ELF-1 (cell line): Measurements from ENCODE around the gene LRRC25.

ENCODE experiments used
- DNase-seq: peaks from one replicate; pipeline ENCODE4 v3.0.0-alpha.2; 2016; ENCODE audit warnings: low read depth, low spot score

The LRRC25 gene

DNA sequence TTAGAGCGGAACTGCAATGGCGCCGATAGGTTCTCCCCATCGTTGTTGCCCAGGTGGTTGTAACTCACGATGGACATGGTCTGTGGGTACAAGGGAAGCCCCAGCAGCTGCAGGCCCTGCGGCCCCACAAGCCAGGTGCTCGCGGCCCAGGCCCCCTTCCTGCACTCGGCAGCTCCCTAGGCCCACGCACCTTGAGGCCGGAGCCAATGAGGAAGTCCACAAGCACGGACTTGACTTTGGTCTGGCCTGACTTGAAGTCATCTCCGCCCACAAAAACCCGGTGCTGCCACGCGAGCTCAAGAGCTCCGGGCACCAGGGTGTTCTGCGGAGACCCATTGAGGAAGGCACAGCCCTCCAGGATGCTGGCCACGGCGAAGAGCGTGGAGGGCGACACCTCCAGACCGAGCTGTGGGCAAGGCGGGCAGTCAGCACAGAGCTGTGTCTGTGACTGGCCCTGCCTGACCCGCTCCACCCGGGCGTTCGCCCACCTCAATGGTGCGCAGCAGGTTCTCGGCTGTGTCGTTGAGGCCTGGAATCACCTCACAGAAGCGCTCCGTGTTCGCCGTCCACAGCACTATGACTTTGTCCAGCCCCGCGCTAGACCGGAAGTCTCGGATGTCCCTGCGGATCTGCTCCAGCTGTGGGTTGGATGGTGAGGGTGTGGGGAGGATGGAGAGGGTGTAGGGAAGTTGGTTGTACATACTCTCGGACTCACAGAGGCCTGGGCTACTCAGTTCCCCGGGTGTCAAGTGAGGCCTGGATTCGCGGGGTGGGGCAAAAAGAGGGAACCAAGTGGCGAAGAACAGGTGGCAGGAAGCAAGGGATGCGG is 38.6 kb upstream of the LRRC25 start:
- DNase-seq, result no peak

DNA sequence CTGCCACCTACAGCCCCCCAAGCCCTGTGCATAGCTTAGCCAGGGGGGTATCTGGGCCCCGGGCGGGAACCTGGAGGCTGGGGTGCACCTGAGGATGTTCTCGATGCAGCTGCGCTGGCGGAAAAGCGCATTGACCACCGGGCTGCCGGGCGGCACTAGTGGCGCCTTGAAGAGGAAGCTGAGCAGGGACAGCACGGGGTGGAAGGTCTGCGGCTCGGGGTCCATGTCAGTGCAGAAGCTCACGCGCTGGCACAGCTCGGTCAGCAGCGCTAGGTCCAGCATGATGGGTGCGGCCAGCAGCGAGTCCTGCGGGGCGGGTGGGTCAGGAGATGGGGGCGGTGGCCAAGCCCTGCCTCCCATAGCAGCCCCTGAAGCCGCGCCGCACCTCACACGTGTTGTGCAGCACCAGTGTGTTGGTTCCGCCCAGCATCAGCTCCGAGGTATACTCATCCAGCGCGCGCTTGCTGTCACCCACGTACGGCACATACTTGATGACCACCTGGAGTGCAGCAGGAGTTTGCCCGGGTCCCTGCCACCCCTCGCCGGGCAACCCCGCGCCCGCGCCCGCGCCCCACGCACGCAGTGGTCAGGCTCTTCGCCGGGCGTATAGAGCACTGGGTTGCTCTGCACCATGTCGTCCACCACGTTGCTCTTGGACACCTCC is 37.9 kb upstream of the LRRC25 start:
- DNase-seq, result no peak

DNA sequence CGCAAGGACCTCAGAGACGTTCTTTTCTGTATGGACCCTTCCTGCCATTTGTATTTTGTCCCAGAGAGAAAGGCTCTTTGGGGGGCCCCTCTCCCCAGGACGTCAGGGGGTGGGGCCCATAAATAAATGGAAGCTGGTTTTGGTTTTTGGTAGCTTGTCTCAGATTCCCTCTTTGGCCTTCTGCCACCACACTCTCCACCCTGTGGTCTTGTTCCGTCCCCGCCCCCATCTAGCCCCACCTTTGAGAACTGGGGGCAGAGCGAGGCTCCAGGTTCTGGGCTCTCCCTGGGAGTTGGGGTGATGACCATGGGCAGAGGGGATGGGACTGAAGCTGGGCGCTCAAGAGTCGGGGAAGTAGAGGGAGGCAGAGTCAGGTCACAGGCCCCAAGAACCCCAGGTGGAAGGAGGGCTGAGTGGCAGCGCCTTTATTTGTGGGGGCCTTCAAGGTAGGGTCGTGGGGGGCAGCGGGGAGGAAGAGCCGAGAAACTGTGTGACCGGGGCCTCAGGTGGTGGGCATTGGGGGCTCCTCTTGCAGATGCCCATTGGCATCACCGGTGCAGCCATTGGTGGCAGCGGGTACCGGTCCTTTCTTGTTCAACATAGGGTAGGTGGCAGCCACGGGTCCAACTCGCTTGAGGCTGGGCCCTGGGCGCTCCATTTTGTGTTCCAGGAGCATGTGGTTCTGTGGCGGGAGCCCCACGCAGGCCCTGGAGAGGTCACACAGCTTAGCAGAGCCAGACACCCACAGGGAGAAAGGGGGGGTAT is 37.2 kb upstream of the LRRC25 start:
- DNase-seq, result no peak

DNA sequence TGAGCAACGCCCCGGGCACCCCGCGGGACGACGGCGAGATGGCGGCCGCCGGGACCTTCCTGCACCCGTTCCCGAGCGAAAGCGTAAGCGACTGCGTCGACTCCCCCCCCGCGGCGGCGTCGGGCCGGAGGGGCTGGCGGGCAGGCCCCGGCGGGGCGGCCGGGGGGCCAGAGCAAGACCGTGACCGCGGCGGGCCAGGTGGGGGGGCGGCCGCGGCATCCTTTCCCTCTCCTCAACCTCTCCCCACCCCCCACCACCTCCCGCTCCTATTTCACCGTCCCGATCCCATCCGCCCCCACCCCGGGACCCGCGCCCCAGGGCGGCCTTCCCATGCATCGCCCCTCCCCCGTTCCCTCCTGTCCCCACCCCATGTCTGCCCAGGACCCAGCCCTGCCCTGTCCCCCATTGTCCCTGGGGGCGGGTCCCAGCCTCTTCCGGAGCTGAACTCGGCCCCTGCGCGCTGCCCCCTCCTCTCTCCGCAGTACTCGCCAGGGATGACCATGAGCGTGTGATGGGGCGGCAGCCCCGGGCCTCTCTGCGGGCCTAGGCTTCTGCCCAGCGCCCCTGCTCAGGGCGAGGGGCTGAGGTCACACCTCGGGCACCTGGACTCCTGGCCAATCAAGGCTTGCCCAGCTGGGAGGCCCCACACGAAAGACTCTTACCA is 36.4 kb upstream of the LRRC25 start:
- DNase-seq, result no peak

DNA sequence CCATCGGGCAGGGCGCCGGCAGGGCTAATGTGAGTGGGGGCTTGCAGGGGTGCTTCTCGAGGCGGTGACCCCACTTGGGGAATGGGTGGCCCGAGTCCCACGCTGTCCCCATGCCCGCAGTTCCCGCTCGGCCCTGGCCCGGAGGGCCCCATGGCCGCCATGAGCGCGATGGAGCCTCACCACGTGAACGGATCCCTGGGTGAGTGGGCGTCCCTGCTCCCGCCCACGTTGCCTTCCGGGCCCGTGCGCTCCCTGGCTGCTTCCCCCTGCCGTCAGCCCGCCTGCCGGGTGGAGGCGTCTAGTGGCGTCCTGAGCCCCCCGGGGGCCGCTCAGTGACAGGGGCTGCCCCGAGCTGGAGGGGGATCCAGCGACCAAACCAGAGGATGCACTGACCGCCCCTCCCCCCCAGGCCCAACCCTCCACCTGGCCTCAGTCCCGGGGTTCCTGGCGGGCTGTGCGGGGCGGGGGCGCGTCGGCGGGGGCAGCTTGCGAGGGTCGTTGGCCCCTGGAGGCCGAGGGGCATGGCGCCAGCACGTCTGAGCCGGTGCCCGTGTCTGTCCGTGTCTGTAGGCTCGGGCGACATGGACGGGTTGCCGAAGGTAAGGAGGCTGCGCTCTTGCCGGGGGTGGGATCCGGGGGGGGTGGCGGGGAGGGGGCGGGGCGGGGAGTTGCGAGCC is 35.7 kb upstream of the LRRC25 start:
- DNase-seq, result no peak

DNA sequence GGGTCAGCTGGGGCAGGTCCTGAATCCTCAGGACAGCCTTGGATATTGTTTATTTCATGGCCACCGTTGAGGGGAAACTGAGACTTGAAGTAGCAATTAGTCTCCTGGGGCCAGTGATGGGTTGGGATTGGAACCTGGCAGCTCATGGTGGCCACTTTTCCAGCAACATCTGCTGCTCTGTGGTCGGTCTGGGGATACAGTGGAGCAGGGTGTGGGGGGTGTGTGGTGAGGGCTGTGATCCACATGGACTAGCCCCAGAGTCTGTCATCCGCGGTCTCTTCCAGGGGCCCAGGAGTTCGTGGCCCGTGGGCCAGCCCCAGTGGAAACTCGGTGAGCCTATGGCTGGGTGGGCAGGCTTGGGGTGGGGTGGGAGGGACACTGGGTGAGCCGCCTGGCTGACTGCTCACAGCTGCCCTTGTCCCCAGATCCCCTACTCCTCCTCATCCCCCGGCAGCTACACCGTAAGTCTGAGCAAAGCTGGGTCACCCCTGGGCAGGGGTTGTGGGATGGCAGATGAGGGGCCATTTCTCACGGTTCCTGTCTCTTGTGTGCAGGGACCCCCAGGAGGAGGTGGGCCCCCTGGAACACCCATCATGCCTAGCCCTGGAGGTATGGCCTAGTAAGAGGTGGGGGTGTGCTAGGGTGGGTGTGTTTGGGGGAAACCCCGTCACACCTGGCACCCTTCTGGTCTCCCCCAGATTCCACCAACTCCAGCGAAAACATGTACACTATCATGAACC is 35.0 kb upstream of the LRRC25 start:
- DNase-seq, result no peak

DNA sequence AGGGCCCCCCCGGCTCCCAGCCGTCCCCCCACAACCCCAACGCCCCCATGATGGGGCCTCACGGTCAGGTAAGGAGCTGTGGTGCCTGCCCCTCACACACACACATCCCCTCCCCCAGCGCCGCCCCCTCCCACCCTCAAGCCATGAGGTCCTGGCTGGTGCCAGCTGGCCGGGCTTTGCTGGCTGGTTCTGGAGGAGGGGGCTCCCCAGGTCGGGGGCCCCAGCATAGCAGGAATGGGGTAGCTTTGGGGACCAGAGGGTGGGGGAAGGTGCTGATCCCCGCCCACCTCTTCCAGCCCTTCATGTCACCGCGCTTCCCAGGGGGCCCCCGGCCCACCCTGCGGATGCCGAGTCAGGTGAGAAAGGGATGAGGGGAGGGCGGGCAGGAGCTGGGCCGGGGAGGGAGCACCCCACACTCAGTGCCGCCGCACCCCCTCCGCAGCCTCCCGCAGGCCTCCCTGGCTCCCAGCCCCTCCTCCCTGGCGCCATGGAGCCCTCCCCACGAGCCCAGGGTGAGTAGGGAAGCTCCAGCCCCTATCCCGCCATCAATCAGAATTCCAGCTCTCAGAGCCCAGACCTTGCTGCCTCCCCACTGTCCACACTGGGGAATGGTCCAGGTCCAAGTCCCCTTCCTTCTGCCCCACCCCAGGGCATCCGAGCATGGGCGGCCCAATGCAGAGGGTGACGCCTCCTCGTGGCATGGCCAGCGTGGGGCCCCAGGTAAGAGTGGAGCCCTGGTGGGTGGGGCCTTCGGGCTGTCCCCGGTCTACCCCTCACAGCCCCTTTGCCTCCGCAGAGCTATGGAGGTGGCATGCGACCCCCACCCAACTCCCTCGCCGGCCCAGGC is 34.2 kb upstream of the LRRC25 start:
- no peak for DNase-seq

DNA sequence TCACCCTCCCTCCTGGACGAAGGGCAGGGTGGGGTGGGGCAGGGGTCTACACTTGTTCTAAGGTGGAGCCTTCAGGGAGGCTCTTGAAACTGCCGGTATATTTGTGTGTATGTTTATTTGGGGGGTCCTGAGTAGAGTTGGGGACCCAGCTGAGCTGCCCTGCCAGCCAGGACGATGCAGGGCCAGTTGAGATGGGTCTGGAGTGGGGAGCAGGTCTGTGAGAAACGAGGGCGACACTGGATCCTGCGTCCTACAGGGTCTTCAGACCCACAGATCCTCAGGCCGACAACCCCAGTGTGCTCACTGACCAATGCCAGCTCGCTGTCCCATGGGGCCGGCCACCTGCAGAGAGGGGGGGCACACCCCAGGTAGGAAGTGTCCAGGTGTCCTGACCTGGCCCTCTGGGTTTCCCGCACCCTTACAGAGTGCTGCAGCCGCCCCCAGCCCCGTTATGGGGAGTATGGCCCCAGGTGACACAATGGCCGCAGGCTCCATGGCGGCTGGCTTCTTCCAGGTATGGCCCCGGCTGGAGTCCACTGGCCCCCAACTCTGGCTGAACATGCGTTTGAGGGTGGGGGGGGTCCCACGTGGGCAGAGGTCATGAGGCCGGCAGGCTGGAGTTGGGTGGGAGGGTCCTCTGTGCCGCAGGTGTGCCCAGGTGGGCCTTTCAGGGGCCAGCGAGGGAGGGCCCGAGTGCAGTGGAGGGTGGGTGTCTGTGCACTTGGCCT is 33.2 kb upstream of the LRRC25 start:
- no peak for DNase-seq

DNA sequence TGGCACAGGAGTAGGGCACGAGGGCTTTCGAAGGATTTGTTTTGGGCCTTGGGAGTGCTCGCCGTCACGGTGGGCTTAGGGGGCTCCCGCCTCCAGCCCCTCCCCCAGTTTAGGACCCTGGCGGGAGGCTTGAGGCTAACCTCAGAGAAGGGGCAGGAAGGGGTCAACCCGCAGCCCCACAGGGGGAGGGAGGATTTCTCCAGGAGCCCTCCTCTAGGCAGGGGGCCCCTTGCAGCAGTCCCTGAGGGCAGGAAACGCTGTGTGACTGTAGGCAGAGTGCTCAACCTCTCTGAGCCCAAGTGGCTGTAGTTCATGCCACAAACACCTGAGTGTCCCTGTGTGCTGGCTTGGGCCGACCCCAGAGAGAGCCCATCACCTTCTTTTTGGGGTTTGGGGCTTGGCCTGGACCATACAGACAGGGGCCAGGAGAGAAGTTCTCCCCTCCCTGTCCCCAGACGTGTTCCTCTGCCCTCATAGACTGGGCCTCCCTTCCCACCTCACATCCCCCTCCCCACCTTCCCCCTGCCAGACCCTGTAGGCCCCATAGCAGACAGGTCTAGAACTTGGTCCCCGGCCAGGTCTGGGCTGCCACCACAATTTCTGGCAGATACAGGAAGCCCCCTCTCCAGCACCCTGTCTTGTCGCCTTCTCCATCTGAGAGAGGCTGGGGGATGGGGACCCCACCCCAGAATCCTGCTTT is 32.4 kb upstream of the LRRC25 start:
- no peak for DNase-seq

DNA sequence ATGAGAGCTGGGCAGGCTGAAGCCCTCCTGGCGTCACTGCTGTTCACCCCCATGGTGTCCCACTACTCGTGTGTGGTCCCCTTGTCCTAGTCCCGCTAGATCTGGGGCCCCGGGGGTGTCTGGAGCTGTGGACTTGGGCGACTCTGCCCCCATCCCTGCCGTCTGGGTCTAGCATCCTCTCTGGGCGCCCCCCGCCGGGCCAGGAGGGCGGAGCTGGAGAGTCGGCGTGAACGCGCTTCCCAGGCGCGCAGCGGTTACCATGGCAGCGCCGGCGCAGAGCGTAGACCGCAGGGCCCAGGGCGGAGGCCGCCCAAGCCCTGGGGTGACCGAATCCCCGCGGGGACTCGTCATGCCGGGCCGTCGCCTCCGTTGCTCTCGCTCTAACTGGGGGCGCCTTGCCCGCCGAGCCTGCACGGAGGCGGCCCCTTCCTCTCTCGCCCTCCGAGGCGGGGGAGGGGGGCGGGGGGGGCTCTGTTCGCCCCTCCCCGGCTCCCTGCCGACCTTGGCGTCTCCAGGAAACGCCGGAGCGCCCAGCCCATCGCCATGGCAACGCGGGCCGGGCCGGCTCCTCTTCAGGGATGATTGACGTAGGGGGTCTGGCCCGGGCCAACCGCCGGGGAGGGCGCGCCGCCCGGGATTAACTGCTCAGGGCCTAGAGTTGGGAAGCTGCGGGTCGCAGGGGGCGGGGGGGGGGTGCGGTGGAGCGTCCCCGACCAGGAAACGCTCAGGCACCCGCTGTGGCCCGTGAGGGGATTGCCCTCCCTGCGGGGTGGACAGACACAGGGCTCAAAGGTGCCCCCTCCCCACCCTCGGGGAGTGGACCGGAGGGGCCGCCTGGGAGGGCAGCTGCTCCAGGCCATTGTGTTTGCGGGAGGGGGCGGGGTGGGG is 31.6 kb upstream of the LRRC25 start:
- DNase-seq, result peak; percentile 95

DNA sequence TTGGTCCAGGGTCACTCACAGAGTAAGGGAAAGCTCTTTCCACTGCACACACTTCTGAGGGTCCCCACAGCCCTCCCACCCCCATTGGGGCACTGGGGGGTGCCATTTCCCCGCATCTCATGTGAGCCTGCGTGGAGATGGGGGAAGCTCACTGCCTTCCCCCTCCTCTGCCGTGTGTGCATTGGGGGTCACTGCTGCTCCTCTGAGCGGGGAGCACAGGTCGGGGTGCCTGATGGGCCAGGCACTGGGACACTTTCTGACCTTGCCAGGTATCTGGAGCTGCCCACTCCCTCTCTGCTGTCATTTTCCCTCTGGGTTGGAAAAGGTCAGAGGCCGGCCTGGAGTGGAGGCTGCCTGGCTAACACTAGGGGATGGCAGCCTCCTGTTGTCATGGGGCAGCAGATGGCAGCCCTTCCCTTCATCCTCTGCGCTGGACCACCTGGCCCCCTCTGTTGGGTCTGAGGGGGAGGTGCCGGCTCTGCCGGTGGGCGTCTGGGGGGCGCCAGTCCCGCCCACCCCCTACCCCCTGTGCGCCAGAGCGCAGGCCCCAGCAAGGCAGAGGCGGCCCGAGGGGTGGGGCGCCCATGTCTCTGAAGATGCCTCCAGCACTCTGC is 30.9 kb upstream of the LRRC25 start:
- no peak for DNase-seq

DNA sequence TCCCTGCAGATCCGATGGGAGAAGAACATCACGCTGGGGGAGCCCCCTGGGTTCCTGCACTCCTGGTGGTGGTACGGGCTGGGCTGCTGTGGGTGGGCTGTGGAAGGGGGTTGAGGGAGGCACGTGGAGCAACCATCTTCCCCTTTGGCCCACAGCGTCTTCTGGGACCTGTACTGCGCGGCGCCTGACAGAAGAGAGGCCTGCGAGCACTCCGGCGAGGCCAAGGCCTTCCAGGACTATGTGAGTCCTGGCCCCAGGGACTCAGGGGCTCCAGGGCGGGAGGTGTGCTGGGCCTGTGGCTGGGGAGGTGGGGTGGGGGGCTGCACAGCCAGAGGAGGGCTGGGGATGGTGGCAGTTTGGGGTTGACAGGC is 30.3 kb upstream of the LRRC25 start:
- no peak for DNase-seq

DNA sequence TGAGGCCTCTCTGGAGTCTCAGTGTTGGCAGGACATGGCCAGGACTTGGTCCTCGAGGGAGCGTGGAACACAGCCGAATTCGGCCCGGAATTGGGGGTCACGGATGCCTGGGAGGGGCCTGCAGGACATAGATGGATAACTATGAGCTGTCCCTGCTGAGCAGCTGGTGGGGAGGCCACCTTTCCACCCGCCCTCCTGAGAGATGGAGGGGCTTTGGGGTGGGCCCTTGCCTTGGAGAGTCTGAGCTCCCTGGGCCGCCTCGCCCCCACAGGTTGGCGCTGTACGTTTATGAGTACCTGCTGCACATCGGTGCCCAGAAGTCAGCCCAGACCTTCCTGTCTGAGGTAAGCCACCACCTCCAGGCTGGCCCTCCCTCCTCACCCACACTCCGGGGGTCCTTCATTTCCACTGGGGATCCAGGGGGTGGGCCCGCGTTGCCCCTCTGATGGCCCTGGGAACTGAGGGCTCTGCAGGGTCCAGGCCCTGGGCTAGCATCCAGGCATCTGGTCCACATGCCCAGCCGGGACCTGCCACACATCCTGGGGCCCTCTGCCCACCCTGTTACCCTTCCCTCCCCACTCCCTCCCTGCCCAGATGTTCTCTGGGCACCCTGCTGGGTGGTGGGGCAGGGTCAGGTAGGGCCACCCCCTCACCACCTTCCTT is 29.8 kb upstream of the LRRC25 start:
- DNase-seq, result no peak

DNA sequence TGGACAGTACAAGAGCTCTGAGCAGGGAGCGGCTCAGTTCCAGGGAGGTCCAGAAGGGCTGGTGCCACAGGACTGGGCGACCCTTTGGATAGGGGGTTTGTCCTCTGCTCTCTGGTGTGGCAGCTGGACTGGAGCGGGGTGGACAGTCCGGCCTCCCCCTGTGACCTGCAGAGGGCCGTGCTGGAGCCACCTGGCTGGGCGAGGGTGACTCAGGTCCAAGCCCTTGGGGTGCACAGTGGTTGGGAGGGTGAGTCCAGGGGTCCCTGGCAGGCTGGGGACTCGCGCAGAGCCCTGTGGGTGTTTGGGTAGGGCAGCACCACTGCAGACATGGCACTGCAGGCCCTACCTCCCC is 29.0 kb upstream of the LRRC25 start:
- no peak for DNase-seq

DNA sequence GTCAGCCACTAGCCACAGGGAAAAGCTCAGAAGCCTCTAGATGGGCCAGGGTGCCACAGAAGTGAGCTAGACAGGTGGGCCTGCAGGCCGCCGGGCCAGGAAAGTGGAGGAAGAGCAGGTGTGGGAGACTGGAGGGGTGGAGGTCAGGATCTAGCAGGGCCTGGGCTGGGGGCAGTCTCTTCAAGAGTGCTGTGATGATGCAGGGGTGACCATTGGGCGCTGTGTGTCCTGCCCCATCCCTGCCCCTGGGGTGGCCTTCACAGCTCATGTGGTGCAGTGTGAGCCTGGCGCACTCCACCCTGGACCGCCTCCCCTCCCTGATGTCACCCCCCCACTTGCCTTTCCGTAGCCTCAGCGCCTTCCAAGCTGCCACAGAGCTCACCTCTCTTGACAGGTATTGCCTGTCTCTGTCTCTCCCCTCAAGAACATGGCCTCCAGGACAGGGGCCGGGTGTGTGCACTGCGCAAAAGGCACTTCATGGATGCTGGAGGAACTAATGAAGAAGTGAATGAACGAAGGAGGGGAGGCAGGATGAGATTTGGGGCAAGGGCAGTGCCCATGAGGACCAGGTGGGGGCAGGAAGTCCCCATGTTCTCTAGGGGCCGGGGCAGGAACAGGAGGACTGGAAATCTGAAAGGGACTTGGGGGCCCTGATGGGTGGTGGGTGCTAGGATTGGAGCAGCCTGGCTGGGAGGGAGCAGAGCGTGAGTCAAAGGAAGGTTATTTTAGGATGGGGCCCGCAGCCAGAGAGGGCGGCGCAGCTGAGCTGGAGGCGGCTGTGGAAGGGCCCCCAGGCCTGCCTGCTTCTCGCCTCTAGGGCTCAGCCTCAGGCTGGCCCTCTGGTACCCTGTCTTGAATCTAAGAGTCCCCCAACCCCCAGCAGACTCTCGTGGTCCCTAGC is 28.3 kb upstream of the LRRC25 start:
- no peak for DNase-seq
